Liver (tissue), 9 donors: Measurements from ENCODE around the gene ZNF558. TPM values are rescaled to one million over a fixed set of nuclear protein-coding genes. Genes with fewer than 3 reads are reported as not detected.

Experiments
- DNase-seq: peaks from one replicate; pipeline ENCODE4 v3.0.0-alpha.2; 2017; ENCODE audit warnings: low spot score
- H3K27ac ChIP-seq, 2 donors: one replicate each; pipeline ENCODE4 v1.7.0; 2013; ENCODE audit warnings: inconsistent platforms in 2 of 2, low read length in 2 of 2, control low read depth in 1 of 2, low read depth in 1 of 2, mild to moderate bottlenecking in 1 of 2
- H3K27me3 ChIP-seq, 4 donors: one replicate each; pipeline versions ENCODE4 v1.6.1 to v1.7.0; 2013; ENCODE audit warnings: low read length in 3 of 4, inconsistent platforms in 1 of 4, mild to moderate bottlenecking in 1 of 4, moderate library complexity in 1 of 4; ENCODE audit not compliant: control insufficient read depth in 4 of 4, insufficient read depth in 4 of 4
- H3K36me3 ChIP-seq, 4 donors: one replicate each; pipeline versions ENCODE4 v1.6.1 to v1.7.0; 2013; ENCODE audit warnings: low read length in 3 of 4, mild to moderate bottlenecking in 3 of 4, low read depth in 1 of 4, moderate library complexity in 1 of 4; ENCODE audit not compliant: control insufficient read depth in 4 of 4, insufficient read depth in 3 of 4
- H3K4me1 ChIP-seq, 4 donors: one replicate each; pipeline versions ENCODE4 v1.6.1 to v1.7.0; 2013; ENCODE audit warnings: low read length in 3 of 4, mild to moderate bottlenecking in 3 of 4, moderate library complexity in 1 of 4; ENCODE audit not compliant: control insufficient read depth in 4 of 4, insufficient read depth in 4 of 4
- H3K4me3 ChIP-seq, 3 donors: one replicate each; pipeline versions ENCODE4 v1.6.1 to v1.7.0; 2013; ENCODE audit warnings: low read length in 3 of 3, control low read depth in 1 of 3, low read depth in 1 of 3, mild to moderate bottlenecking in 1 of 3
- H3K9ac ChIP-seq, 2 donors: one replicate each; pipeline ENCODE4 v1.7.0; 2013; ENCODE audit warnings: low read length in 2 of 2, mild to moderate bottlenecking in 2 of 2, moderate library complexity in 2 of 2, control low read depth in 1 of 2, low read depth in 1 of 2
- H3K9me3 ChIP-seq, 4 donors: one replicate each; pipeline versions ENCODE4 v1.6.1 to v1.7.0; 2013; ENCODE audit warnings: low read length in 3 of 4; ENCODE audit not compliant: control insufficient read depth in 4 of 4
- ATF3 ChIP-seq: IDR thresholded peaks from 2 replicates; pipeline ENCODE4 v1.6.1; 2016; ENCODE audit warnings: antibody characterized with exemption
- CTCF ChIP-seq: fragments of 150-350 bp; IDR thresholded peaks from 2 replicates; pipeline ENCODE4 v1.5.1; 2017; ENCODE audit warnings: improper control_type of control experiment, low read depth, low read length; ENCODE audit not compliant: missing input control
- EGR1 ChIP-seq, 2 donors: IDR thresholded peaks; 2 replicates each; pipeline ENCODE4 v1.6.1; 2016 to 2018; ENCODE audit warnings: antibody characterized with exemption in 2 of 2, low read depth in 2 of 2
- GABPA ChIP-seq, 2 donors: IDR thresholded peaks in 1 of 2; conservative IDR thresholded peaks in 1 of 2; 2 replicates each; pipeline ENCODE4 v1.6.1; 2016; ENCODE audit warnings: antibody characterized with exemption in 2 of 2, mild to moderate bottlenecking in 1 of 2, moderate library complexity in 1 of 2
- HNF4A ChIP-seq, 2 donors: conservative IDR thresholded peaks; 2 replicates each; pipeline ENCODE4 v1.6.1; 2016; ENCODE audit warnings: antibody characterized with exemption in 2 of 2, mild to moderate bottlenecking in 2 of 2
- HNF4G ChIP-seq: IDR thresholded peaks from 2 replicates; pipeline ENCODE4 v1.6.1; 2016; ENCODE audit warnings: antibody characterized with exemption
- JUND ChIP-seq, 2 donors: IDR thresholded peaks; 2 replicates each; pipeline ENCODE4 v1.6.1; 2016; ENCODE audit warnings: antibody characterized with exemption in 2 of 2
- MAX ChIP-seq: IDR thresholded peaks from 2 replicates; pipeline ENCODE4 v1.6.1; 2016; ENCODE audit warnings: antibody characterized with exemption
- NR2F2 ChIP-seq: IDR thresholded peaks from 2 replicates; pipeline ENCODE4 v1.6.1; 2016; ENCODE audit warnings: antibody characterized with exemption
- RAD21 ChIP-seq, 2 donors: IDR thresholded peaks; 2 replicates each; pipeline ENCODE4 v1.6.1; 2016; ENCODE audit warnings: antibody characterized with exemption in 2 of 2, mild to moderate bottlenecking in 2 of 2
- RXRA ChIP-seq, 2 donors: IDR thresholded peaks; 2 replicates each; pipeline ENCODE4 v1.6.1; 2017 to 2018; ENCODE audit warnings: antibody characterized with exemption in 2 of 2, mild to moderate bottlenecking in 1 of 2
- SP1 ChIP-seq: IDR thresholded peaks from 2 replicates; pipeline ENCODE4 v1.6.1; 2018; ENCODE audit warnings: antibody characterized with exemption, mild to moderate bottlenecking
- TAF1 ChIP-seq: conservative IDR thresholded peaks from 2 replicates; pipeline ENCODE4 v1.6.1; 2016; ENCODE audit warnings: antibody characterized with exemption, mild to moderate bottlenecking
- ZBTB33 ChIP-seq: IDR thresholded peaks from 2 replicates; pipeline ENCODE4 v1.6.1; 2016; ENCODE audit warnings: antibody characterized with exemption
- WGBS: extraction: QIAGEN DNeasy Blood & Tissue Kit; methylation state at CpG from one replicate; pipeline ENCODE4 v1.1.7; 2013; 5-methylcytosine and 5-hydroxymethylcytosine counted together
- polyA plus RNA-seq, 2 donors: library from polyadenylated mRNA; stranded (reverse) in 1 of 2; unstranded in 1 of 2; fragments of 200-250 nt in 1 of 2; fragments of >200 nt in 1 of 2; fragmentation: Nextera tagmentation in 1 of 2; extraction: Ambion mirVana in 1 of 2; gene quantifications; one replicate each; pipeline versions ENCODE4 v1.2.1 to v1.2.3, GENCODE V29; 2013 to 2015
- total RNA-seq, 2 donors: library from RNA; depleted of rRNA; stranded (reverse); fragments of >200 nt; gene quantifications; one replicate each; pipeline ENCODE4 v1.2.3, GENCODE V29; 2014
- donor health status: healthy.
- donor health status: healthy.
- donor health status: healthy.
- donor health status: healthy.
- donor health status: healthy.

Gene ZNF558
- total and polyA plus RNA-seq, 4 donors, result 4.9 to 21.2 (median 7.0) TPM

GRCh38 chr19:8827277-8827676, 4.8 kb downstream of the ZNF558 start:
- no peaks in the 10 kb centered on the region for H3K27me3 ChIP-seq
- DNase-seq, result no peak
- peaks cover 8 to 68% (median 41%) of the 10 kb centered on the region in 4 donors for H3K36me3 ChIP-seq
- H3K4me3 ChIP-seq, result no peak overlapping the region
- TF ChIP-seq ATF3, result no peak
- no peak for TF ChIP-seq TAF1
- TF ChIP-seq MAX, result no peak
- no peak for TF ChIP-seq GABPA (IDR thresholded peaks at IDR 0.05 in 1 of 2, conservative IDR thresholded peaks at IDR 0.05 in 1 of 2)
- no peak for TF ChIP-seq HNF4G
- H3K27ac ChIP-seq, result no peak overlapping the region
- H3K9ac ChIP-seq, result no peak overlapping the region
- H3K9me3 ChIP-seq, result peaks cover 6 to 25% (median 14%) of the 10 kb centered on the region in 4 donors
- peaks cover 0 to 6% (median 3%) of the 10 kb centered on the region in 4 donors for H3K4me1 ChIP-seq

GRCh38 chr19:8826371-8826770, 5.7 kb downstream of the ZNF558 start:
- Histone ChIP-seq H3K27me3 (no peaks in the 10 kb centered on the region), H3K4me1 (peaks cover 0 to 3% (median under 1%) of the 10 kb centered on the region in 4 donors), H3K9ac (no peak overlapping the region), H3K36me3 (peaks cover 13 to 77% (median 50%) of the 10 kb centered on the region in 4 donors), H3K27ac (no peak overlapping the region), H3K9me3 (peaks cover 7 to 26% (median 18%) of the 10 kb centered on the region in 4 donors), H3K4me3 (peak overlapping the region in 1 of 3 donors; percentile 41)
- WGBS, result 97% methylated on average over 5 of the region's 5 CpGs
- no peak for DNase-seq
- TF ChIP-seq RXRA (IDR thresholded peaks at IDR 0.05) (no peak), RAD21 (IDR thresholded peaks at IDR 0.05) (no peak)

- Histone ChIP-seq H3K4me3 (peak overlapping the region in 1 of 3 donors; percentile 4), H3K27me3 (no peaks in the 10 kb centered on the region), H3K36me3 (peaks cover 28 to 94% (median 81%) of the 10 kb centered on the region in 4 donors), H3K4me1 (no peaks in the 10 kb centered on the region), H3K27ac (no peak overlapping the region), H3K9ac (no peak overlapping the region), H3K9me3 (peaks cover 18 to 56% (median 38%) of the 10 kb centered on the region in 4 donors)
- TF ChIP-seq JUND (IDR thresholded peaks at IDR 0.05), result no peak
- TF ChIP-seq EGR1 (IDR thresholded peaks at IDR 0.05; ENCODE audit: low read depth in 2 of 2), result no peak
- no peak for TF ChIP-seq RXRA (IDR thresholded peaks at IDR 0.05)
- no peak for TF ChIP-seq HNF4A (conservative IDR thresholded peaks at IDR 0.05)
- no peak for TF ChIP-seq ZBTB33
- TF ChIP-seq HNF4G, result no peak
- TF ChIP-seq NR2F2, result no peak
- no peak for TF ChIP-seq TAF1
- no peak for TF ChIP-seq SP1
- no peak for TF ChIP-seq CTCF
- no peak for TF ChIP-seq GABPA (IDR thresholded peaks at IDR 0.05 in 1 of 2, conservative IDR thresholded peaks at IDR 0.05 in 1 of 2)
- no peak for TF ChIP-seq RAD21 (IDR thresholded peaks at IDR 0.05)
- TF ChIP-seq ATF3, result no peak
- DNase-seq, result no peak
- 97% methylated on average over 5 of the region's 5 CpGs for whole genome bisulfite sequencing
Measured at GRCh38 chr19:8821748-8822241, 10.3 kb downstream of the ZNF558 start.
